ENCODE measurements around the gene NDEL1.

GRCh38 chr17:8487743-8488142, 52.1 kb downstream of the NDEL1 start:
- TF ChIP-seq CTCF (IDR thresholded peaks at IDR 0.05), result no peak
- no peak for TF ChIP-seq POLR2A (IDR thresholded peaks at IDR 0.05)
